Measurements from ENCODE around the gene P2RX1. TPM values are rescaled to one million over a fixed set of nuclear protein-coding genes. Genes with fewer than 3 reads are reported as not detected.

Gene P2RX1
- total RNA-seq, 4 donors from 2014 or later, result 0.87 to 8.6 (median 4.9) TPM

DNA sequence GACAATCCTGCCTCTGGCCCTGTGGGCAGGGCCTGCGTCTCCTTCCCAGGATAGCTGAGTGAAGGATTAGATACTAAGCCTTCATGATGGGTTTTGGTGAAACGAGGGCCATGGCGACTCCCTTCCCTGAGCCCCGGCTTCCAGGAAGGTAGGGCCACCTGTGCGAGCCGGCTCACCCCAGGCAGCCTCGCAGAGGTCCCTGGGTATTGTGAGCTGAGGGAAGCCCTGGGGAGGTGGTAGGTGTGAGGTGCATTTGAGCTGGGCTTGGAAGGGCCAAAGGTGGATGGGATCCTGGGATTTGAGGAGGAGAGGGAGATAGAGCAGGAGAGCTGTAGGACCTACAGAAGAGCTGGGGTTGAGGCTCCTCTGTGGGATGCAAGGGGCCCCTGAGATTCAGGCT is 6.5 kb upstream of the P2RX1 start:
- no peak overlapping the region for H3K4me3 ChIP-seq
- 93 to 97% methylated on average over 7 of the region's 7 CpGs for WGBS, 2 donors
- H3K9me3 ChIP-seq, result no peaks in the 10 kb centered on the region
- no peaks in the 10 kb centered on the region for H3K36me3 ChIP-seq
- TF ChIP-seq EP300 (IDR thresholded peaks at IDR 0.05) (no peak), POLR2A (IDR thresholded peaks at IDR 0.05) (no peak)
- TF ChIP-seq, protein P1, sequence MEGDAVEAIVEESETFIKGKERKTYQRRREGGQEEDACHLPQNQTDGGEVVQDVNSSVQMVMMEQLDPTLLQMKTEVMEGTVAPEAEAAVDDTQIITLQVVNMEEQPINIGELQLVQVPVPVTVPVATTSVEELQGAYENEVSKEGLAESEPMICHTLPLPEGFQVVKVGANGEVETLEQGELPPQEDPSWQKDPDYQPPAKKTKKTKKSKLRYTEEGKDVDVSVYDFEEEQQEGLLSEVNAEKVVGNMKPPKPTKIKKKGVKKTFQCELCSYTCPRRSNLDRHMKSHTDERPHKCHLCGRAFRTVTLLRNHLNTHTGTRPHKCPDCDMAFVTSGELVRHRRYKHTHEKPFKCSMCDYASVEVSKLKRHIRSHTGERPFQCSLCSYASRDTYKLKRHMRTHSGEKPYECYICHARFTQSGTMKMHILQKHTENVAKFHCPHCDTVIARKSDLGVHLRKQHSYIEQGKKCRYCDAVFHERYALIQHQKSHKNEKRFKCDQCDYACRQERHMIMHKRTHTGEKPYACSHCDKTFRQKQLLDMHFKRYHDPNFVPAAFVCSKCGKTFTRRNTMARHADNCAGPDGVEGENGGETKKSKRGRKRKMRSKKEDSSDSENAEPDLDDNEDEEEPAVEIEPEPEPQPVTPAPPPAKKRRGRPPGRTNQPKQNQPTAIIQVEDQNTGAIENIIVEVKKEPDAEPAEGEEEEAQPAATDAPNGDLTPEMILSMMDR (IDR thresholded peaks at IDR 0.05), result no peak
- H3K27ac ChIP-seq, result no peak overlapping the region
- DNase-seq (ENCODE audit: low spot score in 2 of 2), result no peak
- no peaks in the 10 kb centered on the region for H3K27me3 ChIP-seq
- H3K4me1 ChIP-seq, result peaks cover 0 to 16% (median 0%) of the 10 kb centered on the region in 4 donors

DNA sequence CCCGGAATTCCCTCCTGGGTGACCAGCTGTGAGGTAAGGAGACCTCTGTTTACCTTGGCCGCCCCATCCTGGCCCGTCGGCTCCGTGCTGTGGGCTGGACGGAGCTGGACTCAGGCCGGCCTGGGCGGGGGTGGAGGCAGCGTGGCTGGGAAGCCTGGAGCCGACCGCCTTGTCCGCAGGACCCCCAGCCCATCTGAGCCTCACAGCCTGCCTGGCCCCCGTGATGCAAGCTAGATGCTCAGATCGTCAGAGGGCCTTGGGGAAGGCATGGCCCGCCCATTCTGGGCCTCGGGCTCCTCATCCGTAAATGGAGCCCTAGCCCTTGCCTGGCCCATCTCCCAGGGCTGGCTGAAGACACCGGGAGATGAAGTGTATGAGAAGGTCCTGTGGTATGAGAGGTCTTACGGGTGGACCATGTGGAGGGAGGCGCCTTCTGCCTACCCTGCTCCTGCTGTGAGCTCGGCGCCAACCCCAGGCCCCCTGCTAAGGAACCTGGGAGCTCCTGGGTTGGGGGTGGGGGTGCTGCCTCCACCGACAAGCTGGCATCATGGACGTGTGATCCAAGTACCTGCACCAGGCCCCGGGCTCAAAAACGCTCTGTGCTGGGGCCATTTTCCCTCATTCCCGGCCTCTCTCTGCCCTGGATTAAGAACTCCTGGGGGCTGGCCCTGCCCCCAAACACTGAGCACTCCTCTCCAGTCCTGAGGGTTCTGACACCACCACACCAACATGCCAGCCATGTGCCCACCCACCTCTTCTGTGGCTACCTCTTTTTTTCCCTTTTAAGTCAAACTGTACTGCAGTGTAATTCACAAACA is 5.4 kb upstream of the P2RX1 start:
- no peaks in the 10 kb centered on the region for H3K9me3 ChIP-seq
- H3K27me3 ChIP-seq, result no peaks in the 10 kb centered on the region
- H3K4me3 ChIP-seq, result peak overlapping the region in 1 of 4 donors; percentile 14
- H3K36me3 ChIP-seq, result no peaks in the 10 kb centered on the region
- 65 to 66% methylated on average over 20 to 27 of the region's 27 CpGs for WGBS, 2 donors
- H3K27ac ChIP-seq, result peak overlapping the region in 1 of 4 donors; percentile 52
- TF ChIP-seq POLR2A (IDR thresholded peaks at IDR 0.05) (no peak), EP300 (IDR thresholded peaks at IDR 0.05) (no peak)
- TF ChIP-seq, protein P1 (IDR thresholded peaks at IDR 0.05), result no peak
- peak in 1 of 2 donors; percentile 18 for DNase-seq (ENCODE audit: low spot score in 2 of 2)
- peaks cover 0 to 22% (median 5%) of the 10 kb centered on the region in 4 donors for H3K4me1 ChIP-seq

DNA sequence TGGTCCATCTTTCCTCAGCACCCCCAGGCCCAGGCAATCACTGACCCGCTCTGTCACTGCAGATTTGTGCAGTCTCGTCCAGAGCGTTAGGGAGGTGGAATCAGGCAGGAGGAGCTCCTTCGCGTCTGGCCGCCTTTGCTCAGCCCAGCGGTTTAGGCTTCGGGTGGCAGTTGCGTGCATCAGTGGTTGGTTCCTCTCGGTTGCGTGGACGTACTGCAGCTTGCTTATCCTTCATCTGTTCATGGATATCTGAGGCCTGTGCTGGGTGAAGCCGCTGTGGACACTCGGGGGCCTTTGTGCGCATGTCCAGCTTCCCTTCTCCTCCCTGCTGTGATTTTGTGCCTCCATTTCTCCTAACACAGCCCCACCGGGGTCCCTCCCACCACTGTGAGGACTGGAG is 4.7 kb upstream of the P2RX1 start:
- Histone ChIP-seq H3K27ac (peak overlapping the region in 1 of 4 donors; percentile 52), H3K4me1 (peaks cover 0 to 29% (median 8%) of the 10 kb centered on the region in 4 donors), H3K4me3 (no peak overlapping the region), H3K27me3 (no peaks in the 10 kb centered on the region), H3K36me3 (no peaks in the 10 kb centered on the region), H3K9me3 (no peaks in the 10 kb centered on the region)
- no peak for DNase-seq (ENCODE audit: low spot score in 2 of 2)
- 64 to 70% methylated on average over 16 of the region's 16 CpGs for WGBS, 2 donors
- TF ChIP-seq EP300 (IDR thresholded peaks at IDR 0.05) (no peak), POLR2A (IDR thresholded peaks at IDR 0.05) (no peak)
- TF ChIP-seq, protein P1 (IDR thresholded peaks at IDR 0.05), result no peak

DNA sequence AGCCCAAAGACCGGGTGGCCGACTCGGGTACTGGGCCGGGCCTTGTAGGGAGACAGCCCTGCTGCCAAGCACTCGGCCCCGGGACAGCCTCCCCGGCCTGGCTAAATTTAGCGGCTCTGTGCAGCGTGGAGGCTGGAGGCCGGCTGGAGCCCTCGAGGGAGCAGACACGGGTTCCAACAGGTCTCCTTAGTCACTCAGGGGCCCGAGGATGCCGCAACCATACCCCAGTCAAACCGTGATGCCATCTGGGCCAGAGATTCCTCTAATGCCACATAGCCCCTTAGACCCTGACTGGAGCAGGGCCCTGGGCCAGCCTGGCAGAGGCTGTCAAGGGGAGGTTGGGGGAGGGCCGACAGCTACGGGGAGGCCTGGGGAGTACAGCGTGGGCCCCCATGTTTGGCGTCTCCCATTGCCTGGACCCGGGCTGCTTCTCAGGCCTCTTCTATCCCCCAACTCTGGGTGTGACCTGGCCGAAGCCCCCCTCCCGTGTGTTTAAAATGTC is 2.9 kb upstream of the P2RX1 start:
- no peaks in the 10 kb centered on the region for H3K36me3 ChIP-seq
- no peak for TF ChIP-seq POLR2A (IDR thresholded peaks at IDR 0.05)
- TF ChIP-seq, protein P1 (IDR thresholded peaks at IDR 0.05), result no peak
- no peak for TF ChIP-seq EP300 (IDR thresholded peaks at IDR 0.05)
- WGBS, 2 donors, result 89 to 95% methylated on average over 7 to 14 of the region's 22 CpGs
- no peak for DNase-seq (ENCODE audit: low spot score in 2 of 2)
- peak overlapping the region in 1 of 4 donors; percentile 47 for H3K27ac ChIP-seq
- H3K4me3 ChIP-seq, result no peak overlapping the region
- H3K9me3 ChIP-seq, result no peaks in the 10 kb centered on the region
- peaks cover 0 to 34% (median 11%) of the 10 kb centered on the region in 4 donors for H3K4me1 ChIP-seq
- no peaks in the 10 kb centered on the region for H3K27me3 ChIP-seq
